K562 (cell line): Measurements from ENCODE around the gene PPM1D. TPM values are rescaled to one million over a fixed set of nuclear protein-coding genes. Genes with fewer than 3 reads are reported as not detected.

ENCODE experiments used
- ATAC-seq: fragments of 200-7000 bp; cut with Tn5 transposase; 3 replicates; pipeline ENCODE4 v1.9.1; 2020; ENCODE audit warnings: moderate library complexity
- BruUV-seq: library from RNA; stranded (reverse); fragments of 400-500 nt; replicated peaks from 2 replicates; lab custom pipeline; 2021; lab: Mats Ljungman, UMichigan
- CTCF ChIA-PET: fragments of 300-600 bp; formaldehyde crosslinking; extraction: SDS; loops from one replicate; lab custom pipeline; 2021; ENCODE audit warnings: low intra/inter-chr PET ratio; lab: Yijun Ruan, JAX
- POLR2A ChIA-PET: fragments of 300-600, 350-650 bp; sonication (Branson Sonifier 250); formaldehyde crosslinking; extraction: SDS; loops from one replicate; lab custom pipeline; 2021; ENCODE audit warnings: antibody characterized with exemption, inconsistent platforms; lab: Yijun Ruan, JAX
- DNase-seq, 4 experiments: peaks; one replicate each; pipeline versions ENCODE4 v3.0.0 to v3.0.0-alpha.2; 2011 to 2018; ENCODE audit warnings: low spot score in 3 of 4, mixed read lengths in 3 of 4; ENCODE audit errors: extremely low read depth in 1 of 4
- FAIRE-seq: peaks from 2 replicates; lab custom pipeline; 2011; peaks lifted over from hg19 to GRCh38; lab: Jason Lieb, UNC
- H2AFZ ChIP-seq: 2 replicates; pipeline ENCODE4 v1.6.0; 2011; ENCODE audit warnings: low read depth, low read length, control low read depth, inconsistent platforms
- H3K27ac ChIP-seq: fragments of 200-600 bp; 3 replicates; pipeline ENCODE4 v1.8.0; 2011; ENCODE audit warnings: low read depth, mild to moderate bottlenecking, control low read depth, inconsistent platforms, low read length, moderate library complexity, mixed read lengths; ENCODE audit errors: extremely low read depth
- H3K27me3 ChIP-seq, 2 experiments: fragments of 300-600 bp in 1 of 2; 2 replicates in 1 of 2; 3 replicates in 1 of 2; pipeline versions ENCODE4 v1.6.0 to v1.8.0; 2011; ENCODE audit warnings: inconsistent platforms in 2 of 2, low read length in 2 of 2, mild to moderate bottlenecking in 1 of 2, mixed read lengths in 1 of 2, moderate library complexity in 1 of 2; ENCODE audit not compliant: control insufficient read depth in 2 of 2, insufficient read depth in 2 of 2
- H3K36me3 ChIP-seq: fragments of 300-600 bp; 3 replicates; pipeline ENCODE4 v1.8.0; 2011; ENCODE audit warnings: mild to moderate bottlenecking, low read length, inconsistent platforms; ENCODE audit not compliant: control insufficient read depth, insufficient read depth
- H3K4me1 ChIP-seq, 2 experiments: fragments of 200-600 bp in 1 of 2; replicated peaks in 1 of 2; 2 replicates in 1 of 2; 3 replicates in 1 of 2; pipeline versions ENCODE4 v1.5.1 to v1.8.0; 2011; ENCODE audit warnings: inconsistent platforms in 2 of 2, low read length in 2 of 2, mild to moderate bottlenecking in 1 of 2, mixed read lengths in 1 of 2, moderate library complexity in 1 of 2; ENCODE audit not compliant: control insufficient read depth in 2 of 2, insufficient read depth in 2 of 2
- H3K4me2 ChIP-seq: 2 replicates; pipeline ENCODE4 v1.6.1; 2011; ENCODE audit warnings: low read length, control low read depth, inconsistent platforms, mixed read lengths; ENCODE audit not compliant: insufficient read depth
- H3K4me3 ChIP-seq: fragments of 200-600 bp; sonication (generic), shearing (Covaris generic); 2 replicates; pipeline ENCODE4 v1.5.1; 2016; ENCODE audit warnings: control low read depth, inconsistent platforms
- H3K79me2 ChIP-seq: fragments of 200-600 bp; 3 replicates; pipeline ENCODE4 v1.8.0; 2011; ENCODE audit warnings: low read length, inconsistent platforms; ENCODE audit not compliant: control insufficient read depth, insufficient read depth
- H3K9ac ChIP-seq, 2 experiments: 2 replicates each; pipeline versions ENCODE4 v1.6.0 to v1.6.1; 2011; ENCODE audit warnings: low read depth in 2 of 2, low read length in 2 of 2, control low read depth in 1 of 2, inconsistent platforms in 1 of 2, mild to moderate bottlenecking in 1 of 2, mixed read lengths in 1 of 2; ENCODE audit not compliant: insufficient read depth in 1 of 2
- H3K9me1 ChIP-seq: one replicate; pipeline ENCODE4 v1.6.0; 2011; ENCODE audit warnings: inconsistent platforms, mild to moderate bottlenecking, low read length, moderate library complexity; ENCODE audit not compliant: control insufficient read depth, insufficient read depth
- H3K9me3 ChIP-seq: replicated peaks from 2 replicates; pipeline ENCODE4 v1.5.1; 2011; ENCODE audit warnings: low read depth, low read length, inconsistent platforms; ENCODE audit not compliant: control insufficient read depth, insufficient read depth
- H4K20me1 ChIP-seq: replicated peaks from 2 replicates; pipeline ENCODE4 v1.6.1; 2011; ENCODE audit warnings: low read length, inconsistent platforms, mixed read lengths; ENCODE audit not compliant: control insufficient read depth, insufficient read depth
- EGR1 ChIP-seq: fragments of 450-650 bp; conservative IDR thresholded peaks from 2 replicates; pipeline ENCODE4 v1.6.1; 2017; ENCODE audit warnings: mild to moderate bottlenecking
- KAT7 ChIP-seq: sonication (generic); formaldehyde crosslinking; IDR thresholded peaks from 2 replicates; pipeline ENCODE4 v1.8.0; 2022; ENCODE audit warnings: missing genetic modification reagents, mild to moderate bottlenecking, borderline replicate concordance
- MAZ ChIP-seq, 2 experiments: fragments of 450-650 bp in 1 of 2; sonication (generic) in 1 of 2; formaldehyde crosslinking; IDR thresholded peaks in 1 of 2; conservative IDR thresholded peaks in 1 of 2; 2 replicates each; pipeline versions ENCODE4 v1.4.0 to v1.5.0; 2020; ENCODE audit warnings: mild to moderate bottlenecking in 1 of 2, missing genetic modification reagents in 1 of 2
- RUNX1 ChIP-seq: sonication (generic); IDR thresholded peaks from 2 replicates; pipeline ENCODE4 v1.6.1; 2016; ENCODE audit warnings: antibody characterized with exemption, low read depth
- TEAD1 ChIP-seq, 2 experiments: fragments of 450-650 bp in 1 of 2; sonication (generic) in 1 of 2; formaldehyde crosslinking; IDR thresholded peaks; 2 replicates each; pipeline versions ENCODE4 v1.4.0 to v1.8.0; 2020 to 2022; ENCODE audit warnings: mild to moderate bottlenecking in 2 of 2, missing genetic modification reagents in 1 of 2
- ZBTB11 ChIP-seq, 3 experiments: fragments of 200-800 bp in 1 of 3; fragments of 250-450 bp in 1 of 3; fragments of 450-650 bp in 1 of 3; sonication (Bioruptor Pico) in 1 of 3; sonication (Bioruptor generic) in 1 of 3; formaldehyde crosslinking in 1 of 3; IDR thresholded peaks; 2 replicates each; pipeline versions ENCODE4 v1.6.1 to v1.8.0; 2016 to 2022; ENCODE audit warnings: mild to moderate bottlenecking in 2 of 3, missing genetic modification characterization in 2 of 3, missing compliant biosample characterization in 1 of 3, moderate library complexity in 1 of 3
- ZEB2 ChIP-seq: fragments of 450-650 bp; IDR thresholded peaks from 2 replicates; pipeline ENCODE4 v1.6.1; 2016
- ZFX ChIP-seq: sonication (generic); formaldehyde crosslinking; IDR thresholded peaks from 2 replicates; pipeline ENCODE4 v1.8.0; 2022; ENCODE audit warnings: mild to moderate bottlenecking, missing genetic modification reagents, moderate library complexity
- ZKSCAN8 ChIP-seq: fragments of 200-800 bp; sonication (Bioruptor generic); IDR thresholded peaks from 2 replicates; pipeline ENCODE4 v1.6.1; 2016; ENCODE audit warnings: missing genetic modification characterization, missing compliant biosample characterization
- ZNF384 ChIP-seq: IDR thresholded peaks from 2 replicates; pipeline ENCODE4 v1.6.1; 2012; ENCODE audit warnings: low read depth, low read length, improper control_type of control experiment
- WGBS: fragments of 100-300 bp; shearing (Covaris generic); methylation state at CpG from one replicate; pipeline ENCODE4 v1.1.6; 2016; ENCODE audit warnings: low coverage, mixed read lengths; ENCODE audit not compliant: insufficient coverage; ENCODE audit errors: missing lambda C conversion rate; 5-methylcytosine and 5-hydroxymethylcytosine counted together
- in situ Hi-C: fragments of 300-500 bp; cut with MboI; formaldehyde crosslinking; loops from 4 replicates; pipeline ENCODE4 v1.15.0; 2018; ENCODE audit warnings: inconsistent platforms, mixed read lengths
- intact Hi-C: fragments of 100-400 bp; cut with micrococcal nuclease; formaldehyde crosslinking; loops from 2 replicates; pipeline ENCODE4 v1.14.2; 2022
- polyA plus RNA-seq, 8 experiments: library from polyadenylated mRNA; depleted of rRNA in 4 of 8; stranded (reverse) in 5 of 8; unstranded in 3 of 8; fragments of >200 nt; fragmentation: Nextera tagmentation in 2 of 8; fragmentation: Illumina TruSeq in 1 of 8; extraction: Ambion mirVana in 2 of 8; extraction: Trizol in 1 of 8; gene quantifications; 2 replicates each; pipeline versions ENCODE4 v1.2.1 to v1.2.3, GENCODE V29; 2011 to 2014; ENCODE audit warnings: inconsistent platforms in 1 of 8, missing spikeins in 1 of 8
- total RNA-seq, 7 experiments: library from RNA; depleted of rRNA in 6 of 7; stranded (reverse); fragments of >200 nt in 6 of 7; fragmentation: Illumina TruSeq in 2 of 7; extraction: Trizol in 2 of 7; gene quantifications; 2 replicates each; pipeline versions ENCODE4 v1.2.1 to v1.2.3, GENCODE V29; 2011 to 2021; ENCODE audit warnings: low replicate concordance in 1 of 7
- TF ChIP-seq, protein P1 (sequence below): fragments of 250-450 bp; sonication (Bioruptor Pico); IDR thresholded peaks from 2 replicates; pipeline ENCODE4 v1.8.0; 2021; ENCODE audit warnings: moderate library complexity, mild to moderate bottlenecking, inconsistent platforms

Gene PPM1D
- total and polyA plus RNA-seq, 9 of the 15 experiments (the other 6 are each of a cell fraction or from before 2014, with no cell fraction given) = 2.1 to 19.0 (median 7.8) TPM

DNA sequence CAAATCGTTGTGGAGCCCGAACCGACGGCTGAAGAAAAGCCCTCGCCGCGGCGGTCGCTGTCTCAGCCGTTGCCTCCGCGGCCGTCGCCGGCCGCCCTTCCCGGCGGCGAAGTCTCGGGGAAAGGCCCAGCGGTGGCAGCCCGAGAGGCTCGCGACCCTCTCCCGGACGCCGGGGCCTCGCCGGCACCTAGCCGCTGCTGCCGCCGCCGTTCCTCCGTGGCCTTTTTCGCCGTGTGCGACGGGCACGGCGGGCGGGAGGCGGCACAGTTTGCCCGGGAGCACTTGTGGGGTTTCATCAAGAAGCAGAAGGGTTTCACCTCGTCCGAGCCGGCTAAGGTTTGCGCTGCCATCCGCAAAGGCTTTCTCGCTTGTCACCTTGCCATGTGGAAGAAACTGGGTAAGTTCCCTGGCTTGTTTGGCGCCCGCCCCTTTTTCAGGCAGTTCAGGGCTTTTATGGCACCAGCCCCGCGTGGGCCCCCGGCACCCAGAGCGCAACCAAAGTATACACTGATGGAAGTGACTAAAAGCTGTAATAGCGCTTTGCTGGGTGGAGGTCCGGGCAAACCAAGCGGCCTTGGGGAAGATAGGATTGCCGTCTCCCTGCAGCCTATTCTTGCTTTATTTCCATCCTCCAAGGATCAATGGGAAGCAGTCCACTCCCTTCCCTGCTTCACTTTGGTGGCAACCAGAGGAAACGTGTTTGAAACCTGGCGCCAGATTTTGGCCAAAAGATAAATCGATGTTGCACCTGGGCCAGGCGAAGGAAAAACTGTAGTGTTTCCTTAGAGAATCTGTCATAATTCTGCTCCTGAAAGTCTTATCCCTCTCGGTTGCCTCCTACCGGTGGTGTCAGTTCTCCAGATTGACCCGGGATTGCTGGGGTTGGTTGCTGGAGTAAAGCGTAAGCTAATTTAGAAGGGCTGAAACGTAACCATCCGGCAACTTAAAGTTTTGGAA, 775 bp downstream of the PPM1D start:
- Histone ChIP-seq H2AFZ (peak overlapping the region; percentile 79), H3K36me3 (no peaks in the 10 kb centered on the region), H3K9ac (peak overlapping the region; percentile 95 to 100), H3K4me1 (peaks cover 10 to 23% of the 10 kb centered on the region in 2 experiments; a peak in 4 of 5 replicates), H3K9me3 (no peaks in the 10 kb centered on the region), H3K4me2 (peak overlapping the region; percentile 88), H3K27me3 (no peaks in the 10 kb centered on the region), H3K27ac (peak overlapping the region; percentile 90), H3K9me1 (no peaks in the 10 kb centered on the region), H4K20me1 (no peaks in the 10 kb centered on the region; the same call in 1 of the 2 replicates), H3K4me3 (peak overlapping the region; percentile 70), H3K79me2 (peaks cover 56% of the 10 kb centered on the region)
- BruUV-seq = TSS peak; percentile 37
- intact Hi-C loops = loop anchor here (5.0 kb wide), 3 partner anchors 37 to 208 kb away; partner anchors contain the start of genes APPBP2 and USP32
- WGBS = under 1% methylated on average over 57 of the region's 69 CpGs
- ChIA-PET POLR2A (interaction anchor here (0.6 to 3.0 kb wide), 15 partner anchors 10 to 1924 kb away, joined by 3 to 25 read pairs (median 4); no protein-coding TSS in a partner anchor), CTCF (no interaction called here)
- DNase-seq = peak; percentile 57 to 89 (median 70)
- in situ Hi-C loops = no loop called here
- FAIRE-seq = peak; percentile 91
- peak; percentile 65 for ATAC-seq
- TF ChIP-seq ZNF384 (no peak), ZKSCAN8 (CRISPR knock-in tag) (peak; percentile 50; the same call in 1 of the 2 replicates), ZFX (CRISPR knock-in tag) (peak; percentile 54; the same call in 1 of the 2 replicates), MAZ (CRISPR knock-in tag; conservative IDR thresholded peaks at IDR 0.05 in 1 of 2, IDR thresholded peaks at IDR 0.05 in 1 of 2) (0 out of 4 replicates have a peak, but pooled peaks of 1 of the 2 experiments have one; percentile 26), TEAD1 (CRISPR knock-in tag; IDR thresholded peaks at IDR 0.05) (peak in 1 of 2 experiments; percentile 71; a peak in 2 of 4 replicates), EGR1 (no peak), RUNX1 (no peak), KAT7 (no peak), ZEB2 (no peak), ZBTB11 (CRISPR knock-in tag; IDR thresholded peaks at IDR 0.05) (peak in 1 of 3 experiments; percentile 78; a peak in 2 of 6 replicates)
- TF ChIP-seq, protein P1, sequence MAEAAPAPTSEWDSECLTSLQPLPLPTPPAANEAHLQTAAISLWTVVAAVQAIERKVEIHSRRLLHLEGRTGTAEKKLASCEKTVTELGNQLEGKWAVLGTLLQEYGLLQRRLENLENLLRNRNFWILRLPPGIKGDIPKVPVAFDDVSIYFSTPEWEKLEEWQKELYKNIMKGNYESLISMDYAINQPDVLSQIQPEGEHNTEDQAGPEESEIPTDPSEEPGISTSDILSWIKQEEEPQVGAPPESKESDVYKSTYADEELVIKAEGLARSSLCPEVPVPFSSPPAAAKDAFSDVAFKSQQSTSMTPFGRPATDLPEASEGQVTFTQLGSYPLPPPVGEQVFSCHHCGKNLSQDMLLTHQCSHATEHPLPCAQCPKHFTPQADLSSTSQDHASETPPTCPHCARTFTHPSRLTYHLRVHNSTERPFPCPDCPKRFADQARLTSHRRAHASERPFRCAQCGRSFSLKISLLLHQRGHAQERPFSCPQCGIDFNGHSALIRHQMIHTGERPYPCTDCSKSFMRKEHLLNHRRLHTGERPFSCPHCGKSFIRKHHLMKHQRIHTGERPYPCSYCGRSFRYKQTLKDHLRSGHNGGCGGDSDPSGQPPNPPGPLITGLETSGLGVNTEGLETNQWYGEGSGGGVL (CRISPR knock-in tag) = no peak
